Naive thymus-derived CD4-positive, alpha-beta T cell (primary cell): Measurements from ENCODE around the gene PLPPR3. TPM values are rescaled to one million over a fixed set of nuclear protein-coding genes. Genes with fewer than 3 reads are reported as not detected.
A peak's percentile ranks its signal among the peaks of the same experiment; 100 is the strongest.

Experiments
- ATAC-seq: fragments of 150-1000 bp; cut with Tn5 transposase; 2 replicates; pipeline ENCODE4 v1.10.0; 2021; ENCODE audit warnings: mild to moderate bottlenecking, moderate library complexity
- CTCF ChIA-PET: fragments of 350-600 bp; sonication (Branson Sonifier 250); formaldehyde crosslinking; loops from one replicate; lab custom pipeline; 2021; ENCODE audit warnings: antibody characterized with exemption; lab: Charles Lee
- POLR2A ChIA-PET: fragments of 350-600 bp; sonication (Branson Sonifier 250); formaldehyde crosslinking; loops from one replicate; lab custom pipeline; 2021; ENCODE audit warnings: antibody characterized with exemption, inconsistent platforms; lab: Charles Lee
- DNase-seq, 9 donors: peaks; one replicate each; pipeline versions ENCODE4 v3.0.0 to v3.0.0-alpha.2; 2020 to 2022; ENCODE audit warnings: mixed read lengths in 1 of 9
- H3K27ac ChIP-seq: one replicate; pipeline ENCODE4 v1.7.0; 2013; ENCODE audit warnings: mild to moderate bottlenecking, low read depth, low read length, moderate library complexity
- H3K27me3 ChIP-seq, 2 donors: one replicate each; pipeline ENCODE4 v1.7.0; 2013; ENCODE audit warnings: low read length in 2 of 2, mild to moderate bottlenecking in 2 of 2, moderate library complexity in 2 of 2; ENCODE audit not compliant: control insufficient read depth in 2 of 2, insufficient read depth in 2 of 2
- H3K36me3 ChIP-seq, 3 experiments: 1 replicate in 2 of 3; 2 replicates in 1 of 3; pipeline ENCODE4 v1.7.0; 2013; ENCODE audit warnings: low read length in 3 of 3, mild to moderate bottlenecking in 3 of 3, moderate library complexity in 1 of 3; ENCODE audit not compliant: insufficient read depth in 3 of 3, control insufficient read depth in 2 of 3
- H3K4me1 ChIP-seq, 2 donors: one replicate each; pipeline ENCODE4 v1.7.0; 2013; ENCODE audit warnings: low read length in 2 of 2, mild to moderate bottlenecking in 2 of 2, moderate library complexity in 1 of 2; ENCODE audit not compliant: control insufficient read depth in 2 of 2, insufficient read depth in 2 of 2
- H3K4me3 ChIP-seq: 2 replicates; pipeline ENCODE4 v1.7.0; 2013; ENCODE audit warnings: mild to moderate bottlenecking, low read length
- H3K9me3 ChIP-seq, 3 experiments: 1 replicate in 2 of 3; 2 replicates in 1 of 3; pipeline ENCODE4 v1.7.0; 2013; ENCODE audit warnings: low read length in 3 of 3; ENCODE audit not compliant: control insufficient read depth in 2 of 3
- H3K27ac Mint-ChIP-seq, 9 donors: one replicate each; pipeline ENCODE4 v1.8.0; 2020 to 2022; ENCODE audit warnings: mixed read lengths in 9 of 9, mild to moderate bottlenecking in 8 of 9, moderate library complexity in 5 of 9, inconsistent platforms in 2 of 9
- H3K27me3 Mint-ChIP-seq, 5 donors: one replicate each; pipeline ENCODE4 v1.8.0; 2021 to 2022; ENCODE audit warnings: mixed read lengths in 5 of 5, mild to moderate bottlenecking in 1 of 5
- H3K36me3 Mint-ChIP-seq, 5 donors: one replicate each; pipeline ENCODE4 v1.8.0; 2020 to 2022; ENCODE audit warnings: mixed read lengths in 5 of 5, mild to moderate bottlenecking in 3 of 5, inconsistent platforms in 1 of 5
- H3K4me1 Mint-ChIP-seq, 7 donors: one replicate each; pipeline ENCODE4 v1.8.0; 2020 to 2022; ENCODE audit warnings: mixed read lengths in 7 of 7, mild to moderate bottlenecking in 3 of 7, inconsistent platforms in 1 of 7
- H3K4me3 Mint-ChIP-seq, 10 donors: one replicate each; pipeline ENCODE4 v1.8.0; 2020 to 2022; ENCODE audit warnings: mild to moderate bottlenecking in 10 of 10, mixed read lengths in 10 of 10, moderate library complexity in 6 of 10, inconsistent platforms in 2 of 10
- H3K9me3 Mint-ChIP-seq, 11 donors: one replicate each; pipeline ENCODE4 v1.8.0; 2020 to 2022; ENCODE audit warnings: mixed read lengths in 11 of 11, mild to moderate bottlenecking in 4 of 11, inconsistent platforms in 1 of 11, moderate library complexity in 1 of 11
- intact Hi-C, 2 donors: fragments of 100-400 bp; cut with micrococcal nuclease; formaldehyde crosslinking; loops; one replicate each; pipeline ENCODE4 v1.15.1; 2023
- polyA plus RNA-seq, 2 donors: library from polyadenylated mRNA; unstranded; fragments of 300-500 nt; fragmentation: Illumina TruSeq; gene quantifications; one replicate each; pipeline ENCODE4 v1.2.3, GENCODE V29; 2021
- total RNA-seq, 6 experiments: library from RNA in 5 of 6; stranded (reverse) in 5 of 6; gene quantifications; 1 replicate in 5 of 6; 2 replicates in 1 of 6; pipeline ENCODE4 v1.2.3 and lab custom pipeline; 2021 to 2026

PLPPR3 gene
- total and polyA plus RNA-seq, 7 experiments from 2014 or later = not detected

GRCh38 chr19:781800-782184 is 40.0 kb downstream of the PLPPR3 start:
- Mint-ChIP-seq H3K4me3 (no peak overlapping the region), H3K27ac (no peak overlapping the region), H3K36me3 (no peaks in the 10 kb centered on the region), H3K9me3 (peaks cover 0 to 2% (median 0%) of the 10 kb centered on the region in 11 donors), H3K27me3 (peaks cover 0 to 4% (median 0%) of the 10 kb centered on the region in 5 donors), H3K4me1 (no peaks in the 10 kb centered on the region)
- CTCF ChIA-PET = no interaction called here
- DNase-seq (no peak), ATAC-seq (no peak)
- intact Hi-C loops = no loop called here
- H3K36me3 ChIP-seq = no peaks in the 10 kb centered on the region
- H3K4me1 ChIP-seq = no peaks in the 10 kb centered on the region
- no peak overlapping the region for H3K27ac ChIP-seq
- no peak overlapping the region for H3K4me3 ChIP-seq
- POLR2A ChIA-PET = no interaction called here
- no peaks in the 10 kb centered on the region for H3K9me3 ChIP-seq
- H3K27me3 ChIP-seq = no peaks in the 10 kb centered on the region

GRCh38 chr19:780935-781334 is 40.8 kb downstream of the PLPPR3 start:
- no peaks in the 10 kb centered on the region for H3K36me3 ChIP-seq
- intact Hi-C loops = no loop called here
- H3K9me3 ChIP-seq = no peaks in the 10 kb centered on the region
- ChIA-PET POLR2A (no interaction called here), CTCF (no interaction called here)
- peaks cover 0 to 2% (median 0%) of the 10 kb centered on the region in 11 donors for H3K9me3 Mint-ChIP-seq
- no peaks in the 10 kb centered on the region for H3K27me3 ChIP-seq
- H3K27ac ChIP-seq = no peak overlapping the region
- no peak overlapping the region for H3K4me3 ChIP-seq
- ATAC-seq (no peak), DNase-seq (no peak)
- H3K36me3 Mint-ChIP-seq = no peaks in the 10 kb centered on the region
- H3K4me1 ChIP-seq = no peaks in the 10 kb centered on the region
- peaks cover 0 to 4% (median 0%) of the 10 kb centered on the region in 5 donors for H3K27me3 Mint-ChIP-seq
- H3K27ac Mint-ChIP-seq = no peak overlapping the region
- no peak overlapping the region for H3K4me3 Mint-ChIP-seq
- H3K4me1 Mint-ChIP-seq = no peaks in the 10 kb centered on the region

DNA sequence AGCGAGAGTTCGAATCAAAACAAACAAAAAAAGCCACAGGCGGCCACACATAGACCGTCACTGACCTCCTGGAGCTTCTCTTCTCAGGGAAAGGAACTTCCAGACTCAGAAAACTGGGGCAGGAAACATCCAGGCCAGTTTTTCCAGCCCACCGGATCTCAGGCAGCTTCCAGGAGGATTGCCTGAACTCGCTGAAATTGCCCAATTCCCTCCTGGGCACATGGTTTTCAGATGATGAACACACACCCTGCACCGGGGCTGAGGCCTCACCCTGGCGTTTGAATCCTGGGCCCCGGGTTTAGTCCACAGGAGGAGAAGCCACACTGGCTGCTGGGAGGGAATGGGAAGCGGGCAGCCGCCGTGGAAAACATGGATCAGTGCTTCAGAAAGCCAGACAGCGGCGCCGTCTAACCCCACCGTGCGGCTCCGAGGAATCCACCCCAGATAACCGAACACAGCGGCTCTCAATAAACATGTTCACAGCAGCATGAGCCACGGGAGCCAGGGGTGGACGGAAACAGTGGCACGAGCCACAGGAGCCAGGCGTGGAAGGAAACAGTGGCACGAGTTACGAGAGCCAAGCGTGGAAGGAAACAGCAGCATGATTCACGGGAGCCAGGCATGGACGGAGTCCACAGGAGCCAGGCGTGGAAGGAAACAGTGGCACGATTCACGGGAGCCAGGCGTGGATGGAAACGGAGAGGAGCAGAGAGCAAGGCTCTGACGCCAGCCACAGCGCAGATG is 42.7 kb downstream of the PLPPR3 start:
- Mint-ChIP-seq H3K27ac (no peak overlapping the region), H3K4me3 (no peak overlapping the region), H3K36me3 (no peaks in the 10 kb centered on the region), H3K9me3 (peaks cover 0 to 2% (median 0%) of the 10 kb centered on the region in 11 donors), H3K4me1 (no peaks in the 10 kb centered on the region), H3K27me3 (peaks cover 0 to 4% (median 0%) of the 10 kb centered on the region in 5 donors)
- no peak for ATAC-seq
- ChIA-PET CTCF (no interaction called here), POLR2A (no interaction called here)
- DNase-seq = no peak
- Histone ChIP-seq H3K36me3 (no peaks in the 10 kb centered on the region), H3K9me3 (no peaks in the 10 kb centered on the region), H3K4me3 (no peak overlapping the region), H3K27ac (no peak overlapping the region), H3K27me3 (no peaks in the 10 kb centered on the region), H3K4me1 (no peaks in the 10 kb centered on the region)
- intact Hi-C loops = loop anchor here in 1 of 2 donors (10.0 kb wide), 1 partner anchor 206 kb away; the partner anchor contains the start of gene WDR18

GRCh38 chr19:776549-776948 is 45.2 kb downstream of the PLPPR3 start:
- Mint-ChIP-seq H3K9me3 (peaks cover 0 to 2% (median 0%) of the 10 kb centered on the region in 11 donors), H3K36me3 (no peaks in the 10 kb centered on the region), H3K4me1 (no peaks in the 10 kb centered on the region), H3K27me3 (peaks cover 0 to 5% (median 0%) of the 10 kb centered on the region in 5 donors), H3K4me3 (no peak overlapping the region), H3K27ac (no peak overlapping the region)
- H3K36me3 ChIP-seq = no peaks in the 10 kb centered on the region
- no peaks in the 10 kb centered on the region for H3K27me3 ChIP-seq
- H3K9me3 ChIP-seq = no peaks in the 10 kb centered on the region
- no peak overlapping the region for H3K4me3 ChIP-seq
- CTCF ChIA-PET = no interaction called here
- H3K4me1 ChIP-seq = no peaks in the 10 kb centered on the region
- POLR2A ChIA-PET = no interaction called here
- intact Hi-C loops = loop anchor here in 1 of 2 donors (10.0 kb wide), 1 partner anchor 208 kb away; the partner anchor contains the start of gene WDR18
- no peak for ATAC-seq
- no peak overlapping the region for H3K27ac ChIP-seq
- no peak for DNase-seq

- no peaks in the 10 kb centered on the region for H3K4me1 ChIP-seq
- Mint-ChIP-seq H3K4me1 (peaks cover 0 to 4% (median 0%) of the 10 kb centered on the region in 7 donors), H3K27me3 (peaks cover 0 to 8% (median 0%) of the 10 kb centered on the region in 5 donors), H3K4me3 (no peak overlapping the region), H3K27ac (no peak overlapping the region), H3K9me3 (no peaks in the 10 kb centered on the region), H3K36me3 (no peaks in the 10 kb centered on the region)
- ChIA-PET CTCF (interaction anchor here (1.0 kb wide), 1 partner anchor 91 kb away, joined by 3 read pairs; no protein-coding TSS in a partner anchor), POLR2A (interaction anchor here (0.6 kb wide), 1 partner anchor 265 kb away, joined by 3 read pairs; no protein-coding TSS in a partner anchor)
- DNase-seq (no peak), ATAC-seq (no peak)
- H3K9me3 ChIP-seq = no peaks in the 10 kb centered on the region
- H3K4me3 ChIP-seq = no peak overlapping the region
- H3K36me3 ChIP-seq = no peaks in the 10 kb centered on the region
- H3K27me3 ChIP-seq = no peaks in the 10 kb centered on the region
- no peak overlapping the region for H3K27ac ChIP-seq
- intact Hi-C loops = loop anchor here (5.0 to 10.0 kb wide), 2 partner anchors 212 to 224 kb away; partner anchors contain the start of gene WDR18 (in 1 of the 2)
These were observed 48.9 kb downstream of the PLPPR3 start for GRCh38 chr19:772730-773436.

DNA sequence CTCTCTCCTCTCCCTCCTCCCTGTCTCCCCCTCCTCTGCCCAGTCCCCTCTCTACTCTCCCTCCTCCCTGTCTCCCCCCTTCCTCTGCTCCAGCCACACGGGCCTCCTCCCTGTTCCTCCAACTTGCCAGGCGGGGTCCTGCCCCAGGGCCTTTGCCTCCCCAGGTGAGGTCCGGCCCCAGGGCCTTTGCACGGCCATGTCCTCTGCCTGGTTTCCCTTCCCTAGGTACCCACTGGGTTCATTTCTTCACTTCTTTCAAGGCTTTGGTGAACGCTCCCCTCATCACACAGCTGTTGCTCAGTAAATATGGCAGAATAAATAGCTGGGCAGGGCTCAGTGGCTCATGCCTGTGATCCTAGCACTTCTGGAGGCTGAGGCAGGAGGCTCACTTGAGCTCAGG is 49.7 kb downstream of the PLPPR3 start:
- H3K9me3 Mint-ChIP-seq = no peaks in the 10 kb centered on the region
- H3K4me1 Mint-ChIP-seq = peaks cover 0 to 4% (median 0%) of the 10 kb centered on the region in 7 donors
- H3K4me3 ChIP-seq = no peak overlapping the region
- no peak overlapping the region for H3K27ac ChIP-seq
- ATAC-seq = no peak
- intact Hi-C loops = loop anchor here (5.0 to 10.0 kb wide), 2 partner anchors 213 to 225 kb away; partner anchors contain the start of gene WDR18 (in 1 of the 2)
- ChIA-PET CTCF (no interaction called here), POLR2A (interaction anchor here (0.6 kb wide), 1 partner anchor 265 kb away, joined by 3 read pairs; no protein-coding TSS in a partner anchor)
- no peaks in the 10 kb centered on the region for H3K36me3 ChIP-seq
- H3K27me3 Mint-ChIP-seq = peaks cover 0 to 8% (median 3%) of the 10 kb centered on the region in 5 donors
- H3K4me1 ChIP-seq = no peaks in the 10 kb centered on the region
- no peaks in the 10 kb centered on the region for H3K36me3 Mint-ChIP-seq
- peak overlapping the region in 2 of 9 donors; percentile 24 to 54 for H3K27ac Mint-ChIP-seq
- H3K9me3 ChIP-seq = no peaks in the 10 kb centered on the region
- peak overlapping the region in 1 of 10 donors; percentile 33 for H3K4me3 Mint-ChIP-seq
- no peaks in the 10 kb centered on the region for H3K27me3 ChIP-seq
- DNase-seq = no peak
